ENCODE data around the gene CFI. TPM values are rescaled to one million over a fixed set of nuclear protein-coding genes. Genes with fewer than 3 reads are reported as not detected.

CFI gene
- total RNA-seq, 4 donors from 2014 or later: 2.0 to 10.1 (median 3.7) TPM; not detected in 1

DNA sequence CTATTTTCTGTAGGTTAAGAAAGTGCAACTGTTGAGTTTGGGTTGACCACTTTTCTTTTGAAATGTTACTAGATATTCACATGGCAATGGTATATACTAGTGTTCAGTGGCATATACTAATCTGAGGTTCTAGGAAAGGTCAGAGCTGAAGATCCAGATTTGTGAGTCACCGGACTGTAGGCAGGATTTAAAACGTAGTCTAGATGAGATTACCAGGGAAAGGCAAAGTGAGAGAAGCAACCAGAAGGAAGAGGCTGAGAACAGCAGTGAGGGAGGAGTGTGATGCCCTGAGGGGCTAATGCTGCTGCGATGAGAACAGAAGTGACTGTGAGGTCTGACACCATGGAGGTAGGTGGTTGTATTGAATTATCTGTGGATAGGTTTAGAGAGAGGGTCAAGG is 62.3 kb downstream of the CFI start:
- TF ChIP-seq, protein P1, sequence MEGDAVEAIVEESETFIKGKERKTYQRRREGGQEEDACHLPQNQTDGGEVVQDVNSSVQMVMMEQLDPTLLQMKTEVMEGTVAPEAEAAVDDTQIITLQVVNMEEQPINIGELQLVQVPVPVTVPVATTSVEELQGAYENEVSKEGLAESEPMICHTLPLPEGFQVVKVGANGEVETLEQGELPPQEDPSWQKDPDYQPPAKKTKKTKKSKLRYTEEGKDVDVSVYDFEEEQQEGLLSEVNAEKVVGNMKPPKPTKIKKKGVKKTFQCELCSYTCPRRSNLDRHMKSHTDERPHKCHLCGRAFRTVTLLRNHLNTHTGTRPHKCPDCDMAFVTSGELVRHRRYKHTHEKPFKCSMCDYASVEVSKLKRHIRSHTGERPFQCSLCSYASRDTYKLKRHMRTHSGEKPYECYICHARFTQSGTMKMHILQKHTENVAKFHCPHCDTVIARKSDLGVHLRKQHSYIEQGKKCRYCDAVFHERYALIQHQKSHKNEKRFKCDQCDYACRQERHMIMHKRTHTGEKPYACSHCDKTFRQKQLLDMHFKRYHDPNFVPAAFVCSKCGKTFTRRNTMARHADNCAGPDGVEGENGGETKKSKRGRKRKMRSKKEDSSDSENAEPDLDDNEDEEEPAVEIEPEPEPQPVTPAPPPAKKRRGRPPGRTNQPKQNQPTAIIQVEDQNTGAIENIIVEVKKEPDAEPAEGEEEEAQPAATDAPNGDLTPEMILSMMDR (IDR thresholded peaks at IDR 0.05): no peak
- DNase-seq (ENCODE audit: low spot score in 2 of 2): no peak
- no peak overlapping the region for H3K4me3 ChIP-seq
- WGBS: 60% methylated on average over 3 of the region's 3 CpGs
- no peaks in the 10 kb centered on the region for H3K36me3 ChIP-seq
- H3K27me3 ChIP-seq: peaks cover 3% of the 10 kb centered on the region
- H3K9me3 ChIP-seq: no peaks in the 10 kb centered on the region
- H3K4me1 ChIP-seq: no peaks in the 10 kb centered on the region
- no peak overlapping the region for H3K27ac ChIP-seq

DNA sequence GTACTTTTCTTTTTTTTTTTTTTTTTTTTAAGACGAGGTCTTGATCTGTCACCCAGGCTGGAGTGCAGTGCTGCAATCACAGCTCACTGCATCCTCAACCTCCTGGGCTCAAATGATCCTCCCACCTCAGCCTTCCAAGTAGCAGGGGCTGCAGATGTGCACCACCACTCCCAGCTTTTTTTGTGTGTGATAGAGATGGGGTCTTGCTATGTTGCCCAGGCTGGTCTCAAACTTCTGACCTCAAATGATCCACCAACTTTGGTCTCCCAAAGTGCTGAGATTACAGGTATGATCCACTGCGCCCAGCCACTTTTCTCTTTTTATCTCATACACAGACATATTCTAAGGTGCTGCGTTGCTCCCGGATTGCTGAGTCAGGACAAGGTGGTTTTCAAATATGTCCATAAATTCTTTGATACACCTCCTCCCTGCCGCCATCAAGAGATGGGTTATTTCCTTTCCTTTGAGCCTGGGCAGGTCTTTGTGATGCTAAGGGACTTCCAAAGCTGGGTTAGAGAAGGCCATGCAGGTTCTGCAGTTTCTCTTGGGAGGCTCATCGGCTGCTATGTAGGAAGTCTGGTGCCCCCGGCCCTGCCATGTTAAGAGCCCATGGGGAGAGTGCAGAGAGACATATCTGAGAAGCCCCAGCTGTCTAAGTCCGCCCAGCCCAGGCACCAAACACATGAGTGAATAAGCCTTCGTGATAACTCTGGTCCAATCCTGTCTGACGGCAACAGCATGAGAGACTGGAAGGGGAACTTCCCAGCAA is 63.5 kb downstream of the CFI start:
- Histone ChIP-seq H3K36me3 (no peaks in the 10 kb centered on the region), H3K4me3 (no peak overlapping the region), H3K4me1 (no peaks in the 10 kb centered on the region), H3K27me3 (peaks cover 3% of the 10 kb centered on the region), H3K9me3 (no peaks in the 10 kb centered on the region), H3K27ac (no peak overlapping the region)
- TF ChIP-seq POLR2A (IDR thresholded peaks at IDR 0.05) (no peak), EP300 (IDR thresholded peaks at IDR 0.05) (no peak)
- TF ChIP-seq, protein P1 (IDR thresholded peaks at IDR 0.05): no peak
- DNase-seq (ENCODE audit: low spot score in 2 of 2): no peak
- WGBS: 80% methylated on average over 10 of the region's 10 CpGs

DNA sequence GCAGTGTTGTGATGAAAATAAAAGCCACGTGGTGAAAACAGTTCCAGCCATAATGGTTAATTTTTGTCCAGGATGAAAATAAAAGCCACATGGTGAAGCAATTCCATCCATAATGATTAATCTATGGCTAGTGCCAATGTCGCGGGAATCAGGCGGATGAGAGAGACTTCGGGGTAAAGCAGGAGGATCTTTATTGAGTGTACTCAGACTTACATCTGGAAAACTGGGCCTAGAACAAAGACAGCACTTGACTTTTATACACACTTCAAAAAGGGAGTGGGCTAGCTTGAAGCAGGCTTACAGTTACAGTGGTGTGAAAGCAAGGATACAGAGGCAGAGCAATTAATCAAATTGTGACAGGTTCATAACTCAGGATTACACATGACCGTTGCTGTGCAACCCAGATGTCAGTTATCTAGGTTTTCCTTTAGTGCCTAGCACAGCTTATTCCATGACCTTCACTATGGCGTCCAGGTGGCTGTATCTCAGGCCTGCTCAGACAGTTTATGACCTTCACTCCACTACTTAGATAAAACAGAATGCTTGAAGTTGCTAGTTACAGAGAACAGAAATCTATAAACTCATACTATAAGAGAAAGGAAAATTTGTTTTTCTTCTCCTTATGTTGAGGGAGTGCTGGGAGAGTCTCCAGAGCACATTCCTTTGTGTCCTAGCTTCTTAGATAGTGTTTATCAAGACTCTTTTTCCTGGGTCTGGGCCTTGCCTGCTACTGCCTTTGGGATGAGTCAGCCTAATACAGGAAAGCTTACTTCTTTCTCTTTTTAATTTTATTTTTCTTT is 66.0 kb downstream of the CFI start:
- DNase-seq (ENCODE audit: low spot score in 2 of 2): no peak
- Histone ChIP-seq H3K27me3 (peaks cover 3% of the 10 kb centered on the region), H3K36me3 (no peaks in the 10 kb centered on the region), H3K9me3 (no peaks in the 10 kb centered on the region), H3K4me3 (no peak overlapping the region), H3K27ac (no peak overlapping the region), H3K4me1 (no peaks in the 10 kb centered on the region)
- TF ChIP-seq, protein P1 (IDR thresholded peaks at IDR 0.05): no peak
- TF ChIP-seq POLR2AphosphoS5 (IDR thresholded peaks at IDR 0.05): no peak
- TF ChIP-seq POLR2A (IDR thresholded peaks at IDR 0.05): no peak
- TF ChIP-seq EP300 (IDR thresholded peaks at IDR 0.05): no peak
- 63% methylated on average over 7 of the region's 7 CpGs for WGBS

DNA sequence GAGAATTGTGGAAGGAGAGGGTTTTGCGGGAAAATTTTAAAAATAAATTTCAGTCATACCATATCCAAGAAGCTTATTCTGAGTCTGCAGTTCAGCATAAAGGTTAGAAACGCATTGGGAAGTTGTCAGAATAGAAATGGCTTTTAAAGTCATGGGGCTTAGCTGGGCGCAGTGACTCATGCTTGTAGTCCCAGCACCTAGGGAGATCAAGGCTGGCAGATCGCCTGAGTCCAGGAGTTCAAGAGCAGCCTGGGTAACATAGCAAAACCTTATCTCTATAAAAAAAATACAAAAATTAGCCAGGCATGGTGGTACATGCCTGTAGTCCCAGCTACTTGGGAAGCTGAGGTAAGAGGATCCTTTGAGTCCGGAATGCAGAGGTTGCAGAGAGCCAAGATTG is 68.1 kb downstream of the CFI start:
- peaks cover 3% of the 10 kb centered on the region for H3K27me3 ChIP-seq
- H3K36me3 ChIP-seq: no peaks in the 10 kb centered on the region
- H3K27ac ChIP-seq: no peak overlapping the region
- TF ChIP-seq POLR2A (IDR thresholded peaks at IDR 0.05) (no peak), EP300 (IDR thresholded peaks at IDR 0.05) (no peak), POLR2AphosphoS5 (IDR thresholded peaks at IDR 0.05) (no peak)
- no peak overlapping the region for H3K4me3 ChIP-seq
- no peaks in the 10 kb centered on the region for H3K9me3 ChIP-seq
- WGBS: 91% methylated on average over 5 of the region's 5 CpGs
- H3K4me1 ChIP-seq: peaks cover 11% of the 10 kb centered on the region
- no peak for DNase-seq (ENCODE audit: low spot score in 2 of 2)

DNA sequence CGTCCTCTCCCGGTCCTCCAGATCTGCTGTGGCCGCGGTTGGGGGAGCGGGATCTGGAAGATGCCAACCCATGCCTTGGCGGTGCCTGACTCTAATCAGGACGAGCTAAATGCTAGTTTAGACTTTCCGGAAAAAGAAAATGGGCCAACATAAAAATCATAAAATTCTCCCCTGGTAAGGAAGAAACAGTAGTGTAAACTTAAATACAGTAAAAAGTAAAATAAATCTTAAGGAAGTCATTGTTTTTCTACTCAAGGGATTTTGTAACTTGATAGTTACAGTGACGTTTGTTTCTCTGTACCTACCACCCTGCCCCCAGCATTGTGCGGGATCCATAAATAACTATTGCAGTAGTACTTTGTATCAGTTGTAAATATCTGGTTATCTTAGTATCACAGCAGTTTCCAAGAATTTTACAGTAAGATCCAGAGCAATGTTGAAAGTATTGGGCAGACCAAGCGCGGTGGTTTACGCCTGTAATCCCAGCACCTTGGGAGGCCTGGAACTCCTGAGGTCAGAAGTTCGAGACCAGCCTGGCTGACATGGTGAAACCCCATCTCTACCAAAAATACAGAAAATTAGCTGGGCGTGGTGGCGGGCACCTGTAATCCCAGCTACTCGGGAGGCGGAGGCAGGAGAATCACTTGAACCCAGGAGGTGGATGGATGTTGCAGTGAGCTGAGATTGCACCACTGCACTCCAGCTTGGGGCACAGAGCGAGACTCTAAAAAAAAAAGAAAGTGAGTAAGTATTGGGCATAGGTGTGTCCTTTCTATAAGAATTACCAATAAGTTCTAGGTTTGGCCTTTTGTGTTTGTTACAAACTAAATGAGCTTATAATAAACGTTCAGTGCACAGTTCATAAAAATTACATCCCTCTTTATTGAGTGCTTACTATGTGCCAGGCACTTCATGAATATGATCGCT is 70.9 kb downstream of the CFI start:
- TF ChIP-seq POLR2A (IDR thresholded peaks at IDR 0.05) (no peak), POLR2AphosphoS5 (IDR thresholded peaks at IDR 0.05) (no peak), EP300 (IDR thresholded peaks at IDR 0.05) (no peak)
- TF ChIP-seq, protein P1 (IDR thresholded peaks at IDR 0.05): no peak
- peak overlapping the region; percentile 90 for H3K4me3 ChIP-seq
- DNase-seq (ENCODE audit: low spot score in 2 of 2): no peak
- no peaks in the 10 kb centered on the region for H3K27me3 ChIP-seq
- H3K4me1 ChIP-seq: peaks cover 24% of the 10 kb centered on the region
- 54% methylated on average over 21 of the region's 21 CpGs for WGBS
- H3K27ac ChIP-seq: peak overlapping the region; percentile 65
- no peaks in the 10 kb centered on the region for H3K36me3 ChIP-seq
- H3K9me3 ChIP-seq: no peaks in the 10 kb centered on the region

Data from suprapubic skin (tissue), 4 donors.